ENCODE results near the gene TEX13B. TPM values are rescaled to one million over a fixed set of nuclear protein-coding genes. Genes with fewer than 3 reads are reported as not detected.
A peak's percentile ranks its signal among the peaks of the same experiment; 100 is the strongest.

The TEX13B gene
- total RNA-seq, 1 donor from 2014 or later, result not detected

- no peak for TF ChIP-seq CTCF (IDR thresholded peaks at IDR 0.05)
- Mint-ChIP-seq H3K36me3 (ENCODE audit: low read depth) (no peaks in the 10 kb centered on the region), H3K27me3 (ENCODE audit: low read depth) (peaks cover 9% of the 10 kb centered on the region), H3K4me1 (ENCODE audit: low read depth) (peaks cover 11% of the 10 kb centered on the region), H3K9me3 (ENCODE audit: low read depth) (peaks cover 3% of the 10 kb centered on the region), H3K4me3 (ENCODE audit: unreplicated experiment) (no peak overlapping the region), H3K27ac (ENCODE audit: unreplicated experiment) (no peak overlapping the region)
- no peak for DNase-seq (ENCODE audit: low spot score)
Observed at GRCh38 chrX:107936434-107936730, 45.8 kb downstream of the TEX13B start.

GRCh38 chrX:107935664-107936433 lies 46.3 kb downstream of the TEX13B start:
- Mint-ChIP-seq H3K27me3 (ENCODE audit: low read depth) (peaks cover 9% of the 10 kb centered on the region), H3K9me3 (ENCODE audit: low read depth) (peaks cover 3% of the 10 kb centered on the region), H3K4me3 (ENCODE audit: unreplicated experiment) (peak overlapping the region; percentile 52), H3K4me1 (ENCODE audit: low read depth) (peaks cover 11% of the 10 kb centered on the region), H3K27ac (ENCODE audit: unreplicated experiment) (no peak overlapping the region), H3K36me3 (ENCODE audit: low read depth) (no peaks in the 10 kb centered on the region)
- DNase-seq (ENCODE audit: low spot score), result no peak
- TF ChIP-seq CTCF (IDR thresholded peaks at IDR 0.05), result no peak

GRCh38 chrX:107935200-107935599 lies 47.0 kb downstream of the TEX13B start:
- no peak for TF ChIP-seq CTCF (IDR thresholded peaks at IDR 0.05)
- peaks cover 3% of the 10 kb centered on the region for H3K9me3 Mint-ChIP-seq (ENCODE audit: low read depth)
- DNase-seq (ENCODE audit: low spot score), result no peak
- H3K4me3 Mint-ChIP-seq (ENCODE audit: unreplicated experiment), result no peak overlapping the region
- H3K36me3 Mint-ChIP-seq (ENCODE audit: low read depth), result no peaks in the 10 kb centered on the region
- no peak overlapping the region for H3K27ac Mint-ChIP-seq (ENCODE audit: unreplicated experiment)
- H3K27me3 Mint-ChIP-seq (ENCODE audit: low read depth), result peaks cover 9% of the 10 kb centered on the region
- H3K4me1 Mint-ChIP-seq (ENCODE audit: low read depth), result peaks cover 11% of the 10 kb centered on the region

- no peak for DNase-seq (ENCODE audit: low spot score)
- H3K4me3 Mint-ChIP-seq (ENCODE audit: unreplicated experiment), result no peak overlapping the region
- peaks cover 3% of the 10 kb centered on the region for H3K9me3 Mint-ChIP-seq (ENCODE audit: low read depth)
- no peaks in the 10 kb centered on the region for H3K36me3 Mint-ChIP-seq (ENCODE audit: low read depth)
- no peak overlapping the region for H3K27ac Mint-ChIP-seq (ENCODE audit: unreplicated experiment)
- H3K4me1 Mint-ChIP-seq (ENCODE audit: low read depth), result peaks cover 11% of the 10 kb centered on the region
- no peak for TF ChIP-seq CTCF (IDR thresholded peaks at IDR 0.05)
- peaks cover 9% of the 10 kb centered on the region for H3K27me3 Mint-ChIP-seq (ENCODE audit: low read depth)
Observed at GRCh38 chrX:107934262-107934661, 47.9 kb downstream of the TEX13B start.

Other genes starting within 250 kb of the TEX13B start
- 191 to 199 TPM (median 199 TPM) in 3 replicates for gene TSC22D3, start 206.6 kb downstream of the TEX13B start, total RNA-seq
- gene NCBP2L, start 204.6 kb downstream of the TEX13B start, total RNA-seq, result not detected in 3 replicates
- 18.0 to 19.8 TPM (median 18.7 TPM) in 3 replicates for gene MID2, start 156.5 kb downstream of the TEX13B start, total RNA-seq
- gene VSIG1, start 62.7 kb upstream of the TEX13B start, total RNA-seq, result not detected in 3 replicates
- 60.5 to 84.8 TPM (median 66.1 TPM) in 3 replicates for gene PSMD10, start 109.2 kb upstream of the TEX13B start, total RNA-seq
- 14.8 to 29.7 TPM (median 17.9 TPM) in 3 replicates for gene ATG4A, start 109.4 kb upstream of the TEX13B start, total RNA-seq

Measured in chondrocyte (in vitro differentiated cells).